Neural progenitor cell (in vitro differentiated cells): Measurements from ENCODE around the gene GFPT2. TPM values are rescaled to one million over a fixed set of nuclear protein-coding genes. Genes with fewer than 3 reads are reported as not detected.

ENCODE experiments used
- DNase-seq: peaks from one replicate; pipeline ENCODE4 v3.0.0-alpha.2; 2016; ENCODE audit warnings: low spot score
- H2AFZ ChIP-seq: fragments of 200-600 bp; sonication (generic); replicated peaks from 2 replicates; pipeline ENCODE4 v1.6.1; 2016; ENCODE audit warnings: antibody characterized with exemption
- H3F3A ChIP-seq: fragments of 200-600 bp; sonication (generic); 2 replicates; pipeline ENCODE4 v1.6.1; 2016; ENCODE audit warnings: antibody characterized with exemption, low read depth
- H3K27ac ChIP-seq: fragments of 200-600 bp; sonication (generic); 2 replicates; pipeline ENCODE4 v1.5.1; 2016; ENCODE audit warnings: mild to moderate bottlenecking
- H3K27me3 ChIP-seq: fragments of 200-600 bp; sonication (generic); 2 replicates; pipeline ENCODE4 v1.6.1; 2016; ENCODE audit warnings: mild to moderate bottlenecking, moderate library complexity
- H3K36me3 ChIP-seq: fragments of 200-600 bp; sonication (generic); 2 replicates; pipeline ENCODE4 v1.5.1; 2016
- H3K4me1 ChIP-seq: fragments of 200-600 bp; sonication (generic); 2 replicates; pipeline ENCODE4 v1.6.1; 2016; ENCODE audit warnings: mixed run types
- H3K4me2 ChIP-seq: fragments of 200-600 bp; sonication (generic); 2 replicates; pipeline ENCODE4 v1.6.1; 2016
- H3K4me3 ChIP-seq: fragments of 200-600 bp; sonication (generic); 2 replicates; pipeline ENCODE4 v1.5.1; 2016
- H3K79me2 ChIP-seq: fragments of 200-600 bp; sonication (generic); 2 replicates; pipeline ENCODE4 v1.6.1; 2016; ENCODE audit warnings: low read depth
- H3K9ac ChIP-seq: fragments of 200-600 bp; sonication (generic); 2 replicates; pipeline ENCODE4 v1.6.1; 2016
- H3K9me3 ChIP-seq: fragments of 200-600 bp; sonication (generic); 2 replicates; pipeline ENCODE4 v1.5.1; 2016; ENCODE audit warnings: low read depth
- H4K20me1 ChIP-seq: fragments of 200-600 bp; sonication (generic); 2 replicates; pipeline ENCODE4 v1.6.1; 2016; ENCODE audit warnings: low read depth
- H3K27ac Mint-ChIP-seq: 3 replicates; pipeline ENCODE4 v1.8.0; 2021; ENCODE audit warnings: mixed read lengths
- H3K27me3 Mint-ChIP-seq: 2 replicates; pipeline ENCODE4 v1.8.0; 2022; ENCODE audit warnings: low read depth, mild to moderate bottlenecking, inconsistent platforms, moderate library complexity, mixed read lengths; ENCODE audit not compliant: insufficient read depth
- H3K36me3 Mint-ChIP-seq: 3 replicates; pipeline ENCODE4 v1.8.0; 2021; ENCODE audit warnings: mixed read lengths
- H3K4me1 Mint-ChIP-seq: 3 replicates; pipeline ENCODE4 v1.8.0; 2021; ENCODE audit warnings: mixed read lengths
- H3K4me3 Mint-ChIP-seq: 3 replicates; pipeline ENCODE4 v1.8.0; 2021; ENCODE audit warnings: mild to moderate bottlenecking, moderate library complexity, mixed read lengths
- H3K9me3 Mint-ChIP-seq: 3 replicates; pipeline ENCODE4 v1.8.0; 2020; ENCODE audit warnings: mixed read lengths
- CTCF ChIP-seq: fragments of 200-600 bp; sonication (generic); IDR thresholded peaks from 2 replicates; pipeline ENCODE4 v1.5.1; 2017; ENCODE audit warnings: antibody characterized with exemption, mild to moderate bottlenecking
- EZH2 ChIP-seq: fragments of 200-600 bp; sonication (generic); IDR thresholded peaks from 2 replicates; pipeline ENCODE4 v1.6.1; 2017; ENCODE audit warnings: antibody characterized with exemption, mild to moderate bottlenecking, moderate library complexity
- EZH2phosphoT487 ChIP-seq: fragments of 200-600 bp; sonication (generic); IDR thresholded peaks from 2 replicates; pipeline ENCODE4 v1.6.1; 2017; ENCODE audit warnings: antibody characterized with exemption
- total RNA-seq: library from RNA; depleted of rRNA; stranded (reverse); fragments of >200 nt; gene quantifications from 2 replicates; pipeline ENCODE4 v1.2.3, GENCODE V29; 2015; ENCODE audit warnings: low replicate concordance

GFPT2 gene
- total RNA-seq, 1 donor from 2014 or later: 18.9 TPM

- no peak for DNase-seq
- H3K36me3 Mint-ChIP-seq: peaks cover 2% of the 10 kb centered on the region
- Histone ChIP-seq H3K36me3 (no peaks in the 10 kb centered on the region), H3K4me3 (no peak overlapping the region), H3K4me2 (no peak overlapping the region), H3K4me1 (no peaks in the 10 kb centered on the region), H3F3A (no peaks in the 10 kb centered on the region), H3K79me2 (no peaks in the 10 kb centered on the region), H3K9me3 (no peaks in the 10 kb centered on the region), H3K27ac (no peak overlapping the region), H4K20me1 (no peaks in the 10 kb centered on the region), H3K9ac (no peak overlapping the region), H3K27me3 (no peaks in the 10 kb centered on the region), H2AFZ (no peak overlapping the region)
- no peak overlapping the region for H3K4me3 Mint-ChIP-seq
- H3K27ac Mint-ChIP-seq: no peak overlapping the region
- H3K27me3 Mint-ChIP-seq: peaks cover 3% of the 10 kb centered on the region
- H3K4me1 Mint-ChIP-seq: peaks cover 4% of the 10 kb centered on the region
- no peak for TF ChIP-seq EZH2phosphoT487
- no peak for TF ChIP-seq CTCF
- no peak for TF ChIP-seq EZH2
- H3K9me3 Mint-ChIP-seq: no peaks in the 10 kb centered on the region
Observed at GRCh38 chr5:180367991-180368390, 14.9 kb upstream of the GFPT2 start.

- Histone ChIP-seq H2AFZ (no peak overlapping the region), H3K4me2 (no peak overlapping the region), H3K27ac (no peak overlapping the region), H3K79me2 (no peaks in the 10 kb centered on the region), H3F3A (no peaks in the 10 kb centered on the region), H3K4me1 (no peaks in the 10 kb centered on the region), H4K20me1 (no peaks in the 10 kb centered on the region), H3K9ac (no peak overlapping the region), H3K4me3 (no peak overlapping the region), H3K36me3 (no peaks in the 10 kb centered on the region), H3K9me3 (no peaks in the 10 kb centered on the region), H3K27me3 (no peaks in the 10 kb centered on the region)
- no peak for DNase-seq
- Mint-ChIP-seq H3K4me3 (no peak overlapping the region), H3K9me3 (no peaks in the 10 kb centered on the region), H3K27ac (peak overlapping the region; percentile 24), H3K36me3 (peaks cover 2% of the 10 kb centered on the region), H3K4me1 (peaks cover 4% of the 10 kb centered on the region), H3K27me3 (peaks cover 3% of the 10 kb centered on the region)
- TF ChIP-seq CTCF (no peak), EZH2phosphoT487 (no peak), EZH2 (no peak)
Observed at GRCh38 chr5:180367300-180367699, 14.2 kb upstream of the GFPT2 start.

- H3K4me3 ChIP-seq: no peak overlapping the region
- no peaks in the 10 kb centered on the region for H3K79me2 ChIP-seq
- H3K36me3 ChIP-seq: no peaks in the 10 kb centered on the region
- H3K4me1 Mint-ChIP-seq: peaks cover 7% of the 10 kb centered on the region
- H3K4me2 ChIP-seq: no peak overlapping the region
- no peaks in the 10 kb centered on the region for H3K9me3 Mint-ChIP-seq
- no peaks in the 10 kb centered on the region for H3K9me3 ChIP-seq
- no peak for DNase-seq
- H4K20me1 ChIP-seq: no peaks in the 10 kb centered on the region
- no peak overlapping the region for H3K27ac Mint-ChIP-seq
- peaks cover 2% of the 10 kb centered on the region for H3K36me3 Mint-ChIP-seq
- H2AFZ ChIP-seq: peak overlapping the region; percentile 42
- H3K27ac ChIP-seq: no peak overlapping the region
- no peak for TF ChIP-seq EZH2
- no peak for TF ChIP-seq CTCF
- no peak for TF ChIP-seq EZH2phosphoT487
- H3K4me1 ChIP-seq: no peaks in the 10 kb centered on the region
- no peaks in the 10 kb centered on the region for H3F3A ChIP-seq
- no peaks in the 10 kb centered on the region for H3K27me3 ChIP-seq
- H3K9ac ChIP-seq: no peak overlapping the region
- no peak overlapping the region for H3K4me3 Mint-ChIP-seq
- peaks cover 3% of the 10 kb centered on the region for H3K27me3 Mint-ChIP-seq
Observed at GRCh38 chr5:180366326-180366725, 13.2 kb upstream of the GFPT2 start.
